Epithelial cell of prostate (primary cell): ENCODE results near the gene NCAPD2.
"Not testable (repeated sequence)": the region's sequence is repeated elsewhere in the genome, so short reads cannot be mapped to it uniquely, and the experiment has no call there.

ENCODE experiments used
- DNase-seq: peaks from one replicate; pipeline ENCODE4 v3.0.0-alpha.2; 2011; ENCODE audit warnings: low read depth, low spot score
- H3K27ac ChIP-seq: fragments of 450-650 bp; 2 replicates; pipeline ENCODE4 v1.5.1; 2017; ENCODE audit warnings: mild to moderate bottlenecking

NCAPD2 gene

GRCh38 chr12:6462234-6462995 lies 31.5 kb upstream of the NCAPD2 start:
- H3K27ac ChIP-seq = no peak overlapping the region
- DNase-seq = no peak

- no peak for DNase-seq
- H3K27ac ChIP-seq = no peak overlapping the region
Measured at GRCh38 chr12:6463216-6463615, 30.7 kb upstream of the NCAPD2 start.

GRCh38 chr12:6463858-6464257 lies 30.0 kb upstream of the NCAPD2 start:
- no peak for DNase-seq
- H3K27ac ChIP-seq = no peak overlapping the region

GRCh38 chr12:6464531-6464930 lies 29.4 kb upstream of the NCAPD2 start:
- no peak for DNase-seq
- H3K27ac ChIP-seq = no peak overlapping the region

- no peak overlapping the region for H3K27ac ChIP-seq
Measured at GRCh38 chr12:6465467-6466183, 28.3 kb upstream of the NCAPD2 start.

GRCh38 chr12:6466184-6466573 lies 27.7 kb upstream of the NCAPD2 start:
- no peak for DNase-seq
- H3K27ac ChIP-seq = no peak overlapping the region

More at GRCh38 chr12:6465467-6466183, 28.3 kb upstream of the NCAPD2 start:
- DNase-seq = no peak

- H3K27ac ChIP-seq, DNase-seq: not testable (repeated sequence)
Measured at GRCh38 chr12:6466751-6467150, 27.2 kb upstream of the NCAPD2 start.

- not testable (repeated sequence) for DNase-seq, H3K27ac ChIP-seq
Measured at GRCh38 chr12:6467571-6468282, 26.2 kb upstream of the NCAPD2 start.

GRCh38 chr12:6468283-6468575 lies 25.7 kb upstream of the NCAPD2 start:
- no peak overlapping the region for H3K27ac ChIP-seq
- no peak for DNase-seq

GRCh38 chr12:6469092-6469491 lies 24.8 kb upstream of the NCAPD2 start:
- no peak for DNase-seq

GRCh38 chr12:6469609-6470374 lies 24.1 kb upstream of the NCAPD2 start:
- H3K27ac ChIP-seq = peak overlapping the region; percentile 75
- no peak for DNase-seq

More at GRCh38 chr12:6469092-6469491, 24.8 kb upstream of the NCAPD2 start:
- no peak overlapping the region for H3K27ac ChIP-seq

GRCh38 chr12:6470375-6471163 lies 23.3 kb upstream of the NCAPD2 start, which contains the start of gene VAMP1:
VAMP1 (minus strand) TSS chr12:6470677; CDS start chr12:6470531, 146 bp downstream.
- DNase-seq = peak; percentile 85
- H3K27ac ChIP-seq = peak within 1 kb of the TSS; percentile 75

- peak overlapping the region; percentile 75 for H3K27ac ChIP-seq
- DNase-seq = peak; percentile 58
Measured at GRCh38 chr12:6471989-6472360, 21.9 kb upstream of the NCAPD2 start.

GRCh38 chr12:6472491-6472890 lies 21.4 kb upstream of the NCAPD2 start:
- H3K27ac ChIP-seq = no peak overlapping the region
- DNase-seq = no peak

GRCh38 chr12:6475233-6475975 lies 18.5 kb upstream of the NCAPD2 start:
- DNase-seq, H3K27ac ChIP-seq: not testable (repeated sequence)

- DNase-seq = no peak
- H3K27ac ChIP-seq = no peak overlapping the region
Measured at GRCh38 chr12:6476489-6476888, 17.4 kb upstream of the NCAPD2 start.

GRCh38 chr12:6477601-6478377 lies 16.1 kb upstream of the NCAPD2 start:
- not testable (repeated sequence) for H3K27ac ChIP-seq, DNase-seq

- H3K27ac ChIP-seq = no peak overlapping the region
- no peak for DNase-seq
Measured at GRCh38 chr12:6478416-6478815, 15.5 kb upstream of the NCAPD2 start.
